Adrenal gland (tissue), 12 donors: Measurements from ENCODE around the gene RSAD2. TPM values are rescaled to one million over a fixed set of nuclear protein-coding genes. Genes with fewer than 3 reads are reported as not detected.

Experiments
- DNase-seq, 7 donors: peaks; one replicate each; pipeline ENCODE4 v3.0.0-alpha.2; 2019 to 2020
- H3K27ac ChIP-seq, 5 donors: fragments of 200-600 bp; sonication (generic) in 4 of 5; 1 replicate in 3 of 5; 2 replicates in 2 of 5; pipeline versions ENCODE4 v1.5.1 to v1.8.0; 2016 to 2020; ENCODE audit warnings: mild to moderate bottlenecking in 1 of 5
- H3K27me3 ChIP-seq: fragments of 200-600 bp; 2 replicates; pipeline ENCODE4 v1.8.0; 2021
- H3K36me3 ChIP-seq, 2 donors: fragments of 200-600 bp; replicated peaks in 1 of 2; 1 replicate in 1 of 2; 2 replicates in 1 of 2; pipeline versions ENCODE4 v1.5.1 to v1.8.0; 2018 to 2022
- H3K4me1 ChIP-seq, 2 donors: fragments of 200-600 bp; replicated peaks in 1 of 2; 1 replicate in 1 of 2; 2 replicates in 1 of 2; pipeline versions ENCODE4 v1.5.1 to v1.8.0; 2018 to 2021
- H3K4me3 ChIP-seq, 4 donors: fragments of 200-600 bp; sonication (generic) in 3 of 4; one replicate each; pipeline ENCODE4 v1.5.1; 2016 to 2018
- H3K9me3 ChIP-seq, 3 donors: fragments of 200-600 bp; sonication (generic) in 1 of 3; replicated peaks in 1 of 3; 1 replicate in 2 of 3; 2 replicates in 1 of 3; pipeline versions ENCODE4 v1.5.1 to v1.8.0; 2016 to 2021
- CTCF ChIP-seq, 6 experiments: fragments of 450-650 bp in 4 of 6; fragments of 200-600 bp in 2 of 6; sonication (generic) in 1 of 6; IDR thresholded peaks; 1 replicate in 5 of 6; 2 replicates in 1 of 6; pipeline versions ENCODE4 v1.5.1 to v1.8.0; 2016 to 2021; ENCODE audit warnings: antibody characterized with exemption in 6 of 6, mild to moderate bottlenecking in 2 of 6, moderate library complexity in 1 of 6
- POLR2A ChIP-seq, 2 donors: fragments of 450-650 bp; IDR thresholded peaks; one replicate each; pipeline ENCODE4 v1.6.1; 2017; ENCODE audit warnings: antibody characterized with exemption in 2 of 2, mild to moderate bottlenecking in 2 of 2, moderate library complexity in 1 of 2
- WGBS, 4 donors: extraction: QIAGEN DNeasy Blood & Tissue Kit in 2 of 4; methylation state at CpG; one replicate each; pipeline versions ENCODE4 v1.1.5 to v1.1.7; 2013 to 2017; 5-methylcytosine and 5-hydroxymethylcytosine counted together
- intact Hi-C, 2 donors: fragments of 100-400 bp; cut with DNase I; formaldehyde crosslinking; loops; one replicate each; pipeline versions ENCODE4 v1.14.1 to v1.15.0; 2022 to 2023
- polyA plus RNA-seq, 3 donors: library from polyadenylated mRNA; stranded (reverse); fragments of 200-250 nt in 2 of 3; fragments of 350-450 nt in 1 of 3; fragmentation: Illumina TruSeq in 1 of 3; extraction: RNeasy Lipid Tissue Mini Kit (QIAGEN cat#74804) in 1 of 3; gene quantifications; one replicate each; pipeline ENCODE4 v1.2.3, GENCODE V29; 2013 to 2014
- total RNA-seq, 9 donors: library from RNA; depleted of rRNA in 4 of 9; stranded (reverse); fragments of >200 nt in 4 of 9; fragments of 120-200 nt in 1 of 9; fragmentation: NEBNext Ultra II Directional in 1 of 9; extraction: Animal tissue kit (Norgen Biotek cat#: 25700) in 1 of 9; gene quantifications; one replicate each; pipeline versions ENCODE4 v1.1.0 to v1.2.4, GENCODE V29; 2013 to 2023
- donor health status: healthy with polysubstance abuse.
- donor health status: Bipolar disorder and iron deficiency.
- donor health status: DM: yes; HTN: yes; CAD: no.
- donor health status: DM: no; HTN: no; CAD: no.
- donor health status: DM: no; HTN: no; CAD: no.
- donor health status: DM: yes; HTN: yes; CAD: no.

Gene RSAD2
- total and polyA plus RNA-seq, 12 donors, result 1.2 to 11.5 (median 4.1) TPM

DNA sequence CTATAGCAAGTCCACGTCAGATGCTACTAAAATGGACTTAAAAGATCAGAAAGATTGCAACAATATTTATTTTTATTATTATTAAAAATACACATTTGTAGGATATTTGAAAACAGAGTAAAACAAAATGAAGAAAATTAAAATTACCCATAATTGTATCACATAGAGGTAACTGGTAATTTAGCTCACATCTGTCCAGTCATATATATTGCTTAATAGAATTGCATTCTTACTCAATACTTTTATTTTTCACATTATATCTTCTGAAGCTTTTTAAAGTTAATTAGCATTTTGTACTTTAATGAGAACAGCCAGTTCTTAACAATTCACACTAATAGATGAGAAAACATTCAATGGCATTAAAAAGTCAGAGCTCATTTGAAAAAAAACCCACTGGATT lies 28.1 kb downstream of the RSAD2 start:
- Histone ChIP-seq H3K27me3 (no peaks in the 10 kb centered on the region), H3K9me3 (no peaks in the 10 kb centered on the region), H3K4me3 (no peak overlapping the region), H3K36me3 (no peaks in the 10 kb centered on the region), H3K4me1 (no peaks in the 10 kb centered on the region), H3K27ac (no peak overlapping the region)
- no peak for DNase-seq
- intact Hi-C loops, result no loop called here
- 94 to 100% (median 97%) methylated on average over 1 of the region's 1 CpG for WGBS, 4 donors
- TF ChIP-seq CTCF (IDR thresholded peaks at IDR 0.05) (no peak), POLR2A (IDR thresholded peaks at IDR 0.05) (no peak)

GRCh38 chr2:6906165-6906741 lies 28.7 kb downstream of the RSAD2 start:
- intact Hi-C loops, result no loop called here
- Histone ChIP-seq H3K36me3 (no peaks in the 10 kb centered on the region), H3K4me1 (no peaks in the 10 kb centered on the region), H3K27me3 (no peaks in the 10 kb centered on the region), H3K9me3 (no peaks in the 10 kb centered on the region), H3K4me3 (no peak overlapping the region), H3K27ac (no peak overlapping the region)
- DNase-seq, result no peak
- 36 to 57% (median 51%) methylated on average over 1 of the region's 1 CpG for WGBS, 4 donors
- no peak for TF ChIP-seq CTCF (IDR thresholded peaks at IDR 0.05)
- TF ChIP-seq POLR2A (IDR thresholded peaks at IDR 0.05), result no peak

- intact Hi-C loops, result no loop called here
- H3K4me3 ChIP-seq, result no peak overlapping the region
- H3K36me3 ChIP-seq, result no peaks in the 10 kb centered on the region
- TF ChIP-seq CTCF (IDR thresholded peaks at IDR 0.05), result no peak
- no peak for TF ChIP-seq POLR2A (IDR thresholded peaks at IDR 0.05)
- H3K9me3 ChIP-seq, result no peaks in the 10 kb centered on the region
- no peaks in the 10 kb centered on the region for H3K4me1 ChIP-seq
- H3K27me3 ChIP-seq, result no peaks in the 10 kb centered on the region
- no peak for DNase-seq
- H3K27ac ChIP-seq, result no peak overlapping the region
- 89 to 95% (median 94%) methylated on average over 2 of the region's 2 CpGs for WGBS, 4 donors
These were observed 30.7 kb downstream of the RSAD2 start for GRCh38 chr2:6908291-6908690.

DNA sequence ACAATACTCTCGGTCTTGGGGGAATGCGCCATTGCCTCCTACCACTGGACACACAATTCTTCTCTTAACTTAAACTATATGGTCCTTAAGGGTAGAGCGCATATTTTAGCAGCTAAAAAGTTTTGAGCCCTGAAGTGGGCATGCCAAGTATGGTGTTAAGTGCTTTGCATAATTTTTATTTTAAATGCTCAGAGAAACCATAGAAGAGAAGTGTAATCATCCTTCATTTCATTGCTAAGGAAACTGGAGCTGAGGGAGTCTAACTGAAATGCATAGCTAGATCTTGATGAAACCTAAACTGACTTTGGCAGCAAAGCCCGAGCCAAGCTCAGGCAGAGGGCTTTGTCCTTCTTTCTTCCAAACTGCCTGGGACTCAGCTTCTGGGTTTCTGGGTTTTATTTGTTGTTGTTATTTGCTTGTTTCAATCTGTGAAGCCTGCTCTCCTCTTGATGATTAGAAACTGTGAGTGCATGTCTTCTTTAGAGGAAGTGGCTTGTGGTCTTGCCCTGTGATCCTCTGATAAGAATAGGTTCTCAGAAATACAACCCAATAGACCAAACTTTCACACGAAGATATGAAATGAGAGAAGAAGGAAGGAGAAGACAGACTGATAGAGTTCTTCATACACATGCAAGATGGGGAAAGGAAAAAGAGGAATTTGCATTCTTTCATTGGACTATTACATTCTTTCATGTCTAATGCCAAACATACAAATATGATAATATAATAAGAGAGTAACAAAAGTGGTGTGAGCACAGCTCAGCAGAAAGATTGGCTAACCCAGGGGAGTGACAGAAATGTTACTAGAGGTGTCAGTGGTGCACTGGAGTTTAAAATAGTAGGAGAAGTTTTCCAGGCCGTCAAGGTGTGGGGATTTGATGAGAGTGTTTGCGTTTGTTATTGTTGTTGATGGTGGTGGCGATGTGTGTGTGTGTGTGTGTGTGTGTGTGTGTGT lies 32.1 kb downstream of the RSAD2 start:
- 79 to 85% (median 80%) methylated on average over 8 of the region's 8 CpGs for whole genome bisulfite sequencing, 4 donors
- H3K27ac ChIP-seq, result no peak overlapping the region
- no peaks in the 10 kb centered on the region for H3K36me3 ChIP-seq
- H3K4me3 ChIP-seq, result no peak overlapping the region
- no peaks in the 10 kb centered on the region for H3K9me3 ChIP-seq
- TF ChIP-seq POLR2A (IDR thresholded peaks at IDR 0.05) (no peak), CTCF (IDR thresholded peaks at IDR 0.05) (no peak)
- intact Hi-C loops, result no loop called here
- H3K27me3 ChIP-seq, result no peaks in the 10 kb centered on the region
- no peaks in the 10 kb centered on the region for H3K4me1 ChIP-seq
- DNase-seq, result no peak
